Adipocyte (in vitro differentiated cells): ENCODE measurements around the gene AGAP3.

Experiments
- DNase-seq: peaks from one replicate; pipeline ENCODE4 v3.0.0-alpha.2; 2015; ENCODE audit warnings: low read depth
- H3K27me3 ChIP-seq: replicated peaks from 2 replicates; pipeline ENCODE4 v1.7.0; 2013; ENCODE audit warnings: mild to moderate bottlenecking, low read length, moderate library complexity; ENCODE audit not compliant: control insufficient read depth, insufficient read depth
- H3K36me3 ChIP-seq: 2 replicates; pipeline ENCODE4 v1.7.0; 2013; ENCODE audit warnings: low read length, mild to moderate bottlenecking, moderate library complexity; ENCODE audit not compliant: control insufficient read depth, insufficient read depth, severe bottlenecking
- H3K4me1 ChIP-seq: 2 replicates; pipeline ENCODE4 v1.7.0; 2013; ENCODE audit warnings: mild to moderate bottlenecking, low read length, moderate library complexity; ENCODE audit not compliant: control insufficient read depth, insufficient read depth
- H3K4me3 ChIP-seq: 2 replicates; pipeline ENCODE4 v1.7.0; 2013; ENCODE audit warnings: mild to moderate bottlenecking, low read length, moderate library complexity
- H3K9ac ChIP-seq: 2 replicates; pipeline ENCODE4 v1.7.0; 2013; ENCODE audit warnings: mild to moderate bottlenecking, low read length, moderate library complexity
- H3K9me3 ChIP-seq: 2 replicates; pipeline ENCODE4 v1.7.0; 2013; ENCODE audit warnings: mild to moderate bottlenecking, low read length, moderate library complexity; ENCODE audit not compliant: control insufficient read depth

AGAP3 gene

DNA sequence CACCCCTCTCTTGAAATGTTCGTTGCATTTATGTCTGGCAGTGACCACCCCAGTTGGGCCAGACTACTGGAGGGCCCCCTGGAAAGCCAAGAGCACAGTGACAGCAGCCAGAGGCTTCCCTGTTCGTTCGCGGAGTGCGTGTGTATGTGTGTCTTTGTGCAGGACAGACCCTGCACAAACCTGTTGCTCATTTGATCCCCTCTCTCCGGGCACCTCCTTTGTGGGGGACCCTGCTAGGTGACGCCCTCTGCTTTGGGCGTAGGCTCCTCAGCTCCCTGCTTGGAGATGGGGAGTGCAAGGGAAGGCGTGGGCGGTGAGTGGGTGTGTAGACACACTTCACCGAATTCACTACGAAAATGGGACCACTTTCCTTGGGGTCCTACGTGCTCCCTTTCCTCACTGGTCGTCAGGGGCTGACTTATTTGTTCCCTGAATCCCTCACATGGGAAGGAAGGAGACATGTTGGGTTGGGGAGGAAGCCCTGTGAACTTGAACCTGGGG, 38.7 kb downstream of the AGAP3 start:
- Histone ChIP-seq H3K9me3 (no peaks in the 10 kb centered on the region), H3K4me1 (peaks cover 7% of the 10 kb centered on the region), H3K9ac (peak overlapping the region; percentile 12), H3K4me3 (peak overlapping the region; percentile 64), H3K36me3 (peaks cover 64% of the 10 kb centered on the region), H3K27me3 (no peaks in the 10 kb centered on the region)
- DNase-seq, result no peak

DNA sequence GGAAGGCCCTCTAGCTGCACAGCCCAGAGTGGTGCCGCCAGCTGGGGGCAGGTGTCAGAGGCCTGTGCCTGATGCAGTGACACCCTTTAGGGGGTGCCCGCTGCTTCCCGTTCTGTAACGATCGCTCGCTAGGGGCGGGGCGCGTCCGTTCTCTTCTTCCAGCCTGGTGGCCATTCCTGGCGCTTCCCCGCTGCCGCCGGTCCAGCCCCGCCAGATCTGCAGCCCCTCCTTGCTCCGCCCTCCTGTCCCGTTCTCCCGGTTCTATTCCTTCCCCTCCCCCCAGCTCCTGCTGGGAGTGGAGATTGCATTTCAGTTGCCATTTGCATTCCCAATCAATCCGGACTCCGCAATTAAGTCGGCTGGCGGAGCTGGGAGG, 39.2 kb downstream of the AGAP3 start:
- H3K4me3 ChIP-seq, result peak overlapping the region; percentile 64
- no peaks in the 10 kb centered on the region for H3K27me3 ChIP-seq
- no peak for DNase-seq
- peaks cover 7% of the 10 kb centered on the region for H3K4me1 ChIP-seq
- H3K9ac ChIP-seq, result peak overlapping the region; percentile 12
- peaks cover 64% of the 10 kb centered on the region for H3K36me3 ChIP-seq
- no peaks in the 10 kb centered on the region for H3K9me3 ChIP-seq

DNA sequence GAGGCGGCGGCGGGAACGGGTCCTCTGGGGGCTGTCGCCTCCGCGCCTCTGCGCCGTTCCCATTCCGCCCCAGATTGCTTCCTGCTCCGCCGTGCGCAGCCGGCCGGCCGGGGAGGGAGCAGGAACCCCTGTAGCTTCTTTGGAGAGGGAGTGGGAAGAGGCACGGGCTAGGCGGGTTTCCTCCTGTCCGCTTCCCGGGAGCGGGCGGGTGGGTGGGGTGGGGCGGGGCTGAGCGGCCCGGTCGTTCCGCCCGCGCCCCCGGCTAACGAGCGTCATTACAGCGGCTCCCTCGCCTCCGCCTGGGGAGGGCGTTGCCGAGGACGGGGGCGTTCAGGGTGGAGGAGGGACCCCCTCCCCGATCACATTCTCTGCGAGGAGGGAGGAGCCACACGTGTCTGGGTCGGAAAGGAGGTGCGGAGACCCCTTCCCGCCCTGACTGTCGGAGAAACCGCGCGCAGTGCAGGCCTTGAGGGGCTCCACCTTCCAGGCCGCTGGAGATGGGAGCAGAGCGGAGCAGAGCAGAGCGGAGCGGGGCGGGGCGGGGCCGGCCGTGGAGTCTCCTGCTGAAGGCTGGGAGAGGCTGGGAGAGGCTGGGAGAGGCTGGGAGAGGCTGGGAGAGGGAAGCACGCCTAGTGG, 39.7 kb downstream of the AGAP3 start:
- Histone ChIP-seq H3K4me1 (peaks cover 7% of the 10 kb centered on the region), H3K4me3 (peak overlapping the region; percentile 64), H3K9me3 (no peaks in the 10 kb centered on the region), H3K27me3 (no peaks in the 10 kb centered on the region), H3K9ac (peak overlapping the region; percentile 12), H3K36me3 (peaks cover 62% of the 10 kb centered on the region)
- no peak for DNase-seq

DNA sequence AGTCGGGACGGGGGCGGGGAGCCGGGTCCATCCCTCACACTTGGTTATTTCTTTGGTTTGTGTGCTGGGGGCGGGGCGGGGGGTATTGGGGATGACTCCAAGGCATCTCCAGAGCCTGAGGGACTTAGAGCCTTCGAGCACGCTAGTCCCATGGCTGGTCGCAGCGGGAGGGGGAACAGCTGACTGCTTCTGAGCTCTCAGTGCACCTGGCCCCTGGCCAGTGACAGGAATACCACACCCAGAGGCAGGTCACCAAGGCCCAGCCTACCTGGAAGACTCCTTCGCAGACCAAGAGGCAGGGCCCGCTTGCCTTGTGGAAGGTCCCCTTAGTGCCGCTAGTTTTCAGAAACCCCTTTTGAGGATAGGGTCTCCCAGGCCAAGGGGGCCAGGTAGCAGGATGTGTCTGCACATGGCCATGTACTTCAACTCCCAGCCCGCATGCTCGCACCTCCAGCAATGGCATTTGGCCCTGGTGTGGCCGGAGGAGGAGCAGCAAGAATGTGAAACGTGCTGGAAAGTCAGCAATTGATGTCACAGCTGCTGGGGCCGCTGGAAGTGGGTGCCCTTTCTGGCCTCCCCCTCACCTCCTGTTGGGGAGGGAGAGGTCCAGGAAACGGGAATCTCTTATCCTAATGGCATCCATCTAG, 40.3 kb downstream of the AGAP3 start:
- no peaks in the 10 kb centered on the region for H3K27me3 ChIP-seq
- no peak overlapping the region for H3K9ac ChIP-seq
- H3K4me3 ChIP-seq, result no peak overlapping the region
- no peak for DNase-seq
- H3K9me3 ChIP-seq, result no peaks in the 10 kb centered on the region
- H3K36me3 ChIP-seq, result peaks cover 62% of the 10 kb centered on the region
- peaks cover 7% of the 10 kb centered on the region for H3K4me1 ChIP-seq

DNA sequence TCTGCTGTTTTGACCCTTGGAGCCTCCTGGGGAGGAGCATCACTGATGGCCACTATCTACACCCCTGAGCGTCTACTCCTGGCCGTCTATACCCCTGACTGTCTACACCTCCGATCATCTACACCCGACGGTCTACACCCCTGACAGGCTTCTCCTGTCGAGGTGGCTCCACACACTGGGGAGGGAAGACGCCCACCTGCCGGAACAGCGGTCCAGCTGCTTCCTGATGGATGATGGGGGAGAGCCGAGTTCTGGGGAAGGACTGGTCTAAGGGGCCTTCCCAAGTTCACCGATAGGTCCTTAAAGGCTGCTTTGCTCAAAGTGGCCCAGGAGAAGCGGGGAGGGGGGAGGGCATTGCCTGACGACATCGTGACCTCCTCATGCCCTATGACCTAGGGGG, 41.9 kb downstream of the AGAP3 start:
- peaks cover 63% of the 10 kb centered on the region for H3K36me3 ChIP-seq

DNA sequence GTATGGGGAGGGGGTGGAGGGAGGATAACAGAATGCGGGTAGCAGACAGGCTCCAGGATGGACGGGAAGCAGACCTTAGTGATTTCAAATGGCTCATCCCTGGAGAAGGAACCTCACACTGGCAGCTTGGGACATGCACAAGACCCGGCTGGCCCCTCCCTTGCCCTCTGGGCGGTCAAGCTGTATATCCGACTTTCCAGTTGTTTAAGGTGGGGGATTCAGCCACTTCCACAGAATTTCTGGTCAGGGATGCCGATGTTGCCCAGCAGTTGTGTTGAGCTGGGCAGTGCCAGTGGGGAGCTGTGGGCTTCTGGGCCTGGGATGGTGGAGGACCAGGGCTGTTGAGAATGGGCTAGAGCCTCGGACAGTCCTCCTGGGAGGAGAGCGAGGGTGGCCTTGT, 42.4 kb downstream of the AGAP3 start:
- no peak overlapping the region for H3K4me3 ChIP-seq
- H3K9ac ChIP-seq, result no peak overlapping the region
- no peak for DNase-seq
- no peaks in the 10 kb centered on the region for H3K27me3 ChIP-seq
- H3K9me3 ChIP-seq, result no peaks in the 10 kb centered on the region
- peaks cover 61% of the 10 kb centered on the region for H3K36me3 ChIP-seq
- peaks cover 7% of the 10 kb centered on the region for H3K4me1 ChIP-seq

More for the DNA sequence above, 41.9 kb downstream of the AGAP3 start:
- Histone ChIP-seq H3K9me3 (no peaks in the 10 kb centered on the region), H3K4me1 (peaks cover 7% of the 10 kb centered on the region), H3K27me3 (no peaks in the 10 kb centered on the region), H3K9ac (no peak overlapping the region), H3K4me3 (no peak overlapping the region)
- no peak for DNase-seq

DNA sequence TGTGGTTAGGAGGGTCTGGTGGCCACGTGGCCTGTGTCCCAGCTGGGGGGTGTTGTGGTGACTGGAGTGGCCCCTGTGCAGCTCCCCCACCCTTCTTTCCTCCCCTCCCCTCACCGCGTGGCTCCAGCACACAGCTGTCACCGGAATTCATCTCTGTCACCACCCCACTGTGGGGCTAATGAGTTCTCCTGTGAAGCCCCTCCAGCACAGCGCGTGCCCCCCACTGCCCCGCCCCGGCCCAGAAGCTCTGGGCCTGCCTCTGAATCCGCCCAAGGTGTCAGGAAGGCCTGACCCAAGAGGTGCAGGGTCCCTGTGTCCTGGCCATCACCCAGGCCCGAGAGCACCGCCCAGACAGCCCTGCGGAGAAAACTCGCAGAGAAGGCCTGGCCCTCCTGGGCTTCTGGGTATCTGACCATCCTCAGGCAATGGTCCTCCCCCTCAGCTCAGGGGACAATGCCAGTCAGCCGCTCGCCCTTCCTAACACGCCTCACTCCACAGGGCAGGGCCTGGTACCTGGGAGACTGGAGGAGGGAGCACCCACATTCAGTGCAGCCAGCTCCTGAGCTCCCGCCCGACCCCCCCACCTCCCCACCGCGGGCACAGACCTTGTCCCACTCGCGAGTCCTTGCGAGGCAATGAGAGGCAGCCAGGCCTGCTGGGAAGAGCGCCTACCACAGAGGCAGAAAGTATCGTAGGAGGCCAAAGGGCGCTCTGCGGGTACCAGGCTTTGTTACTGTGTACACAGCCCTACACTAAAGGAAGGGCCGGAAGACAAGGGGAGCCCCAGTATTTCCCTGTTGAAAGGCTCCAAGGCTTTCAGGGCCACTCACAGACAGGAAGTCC, 43.1 kb downstream of the AGAP3 start:
- no peak for DNase-seq
- no peak overlapping the region for H3K9ac ChIP-seq
- H3K36me3 ChIP-seq, result peaks cover 64% of the 10 kb centered on the region
- H3K4me1 ChIP-seq, result peaks cover 7% of the 10 kb centered on the region
- no peaks in the 10 kb centered on the region for H3K9me3 ChIP-seq
- no peaks in the 10 kb centered on the region for H3K27me3 ChIP-seq
- H3K4me3 ChIP-seq, result no peak overlapping the region

DNA sequence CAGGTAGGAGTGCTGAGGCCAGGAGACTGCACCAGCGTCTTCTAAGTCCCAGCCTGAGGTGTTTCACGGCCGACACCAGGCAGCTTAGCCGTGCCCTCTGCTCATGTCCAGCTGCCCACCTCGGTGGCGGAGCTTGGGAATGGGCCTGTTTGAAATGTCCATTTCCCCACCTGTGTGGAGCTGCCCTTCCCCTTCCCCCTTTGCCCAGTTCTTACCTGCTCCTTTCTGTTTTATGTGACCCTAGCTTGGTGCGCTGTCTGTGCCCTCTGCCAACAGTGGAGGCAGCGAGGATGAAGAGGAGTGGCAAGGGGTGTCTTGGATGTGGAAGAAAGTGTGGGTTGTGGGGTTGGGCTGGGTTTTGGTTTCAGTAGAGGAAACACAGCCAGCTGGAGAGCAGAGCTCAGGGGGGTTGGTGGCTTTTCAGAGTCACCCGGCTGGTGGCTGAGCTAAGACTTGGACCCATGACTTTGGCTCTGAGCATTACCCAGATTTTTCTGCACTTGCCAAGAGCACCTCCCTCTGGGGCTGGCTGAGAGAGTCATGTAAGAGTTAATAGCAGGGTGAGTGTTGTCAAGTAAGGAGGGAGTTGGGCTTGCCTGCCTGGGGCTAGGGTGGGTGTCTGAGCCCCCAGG, 43.8 kb downstream of the AGAP3 start:
- Histone ChIP-seq H3K4me3 (no peak overlapping the region), H3K36me3 (peaks cover 64% of the 10 kb centered on the region), H3K9me3 (no peaks in the 10 kb centered on the region), H3K27me3 (no peaks in the 10 kb centered on the region), H3K9ac (no peak overlapping the region), H3K4me1 (peaks cover 7% of the 10 kb centered on the region)
- DNase-seq, result no peak

DNA sequence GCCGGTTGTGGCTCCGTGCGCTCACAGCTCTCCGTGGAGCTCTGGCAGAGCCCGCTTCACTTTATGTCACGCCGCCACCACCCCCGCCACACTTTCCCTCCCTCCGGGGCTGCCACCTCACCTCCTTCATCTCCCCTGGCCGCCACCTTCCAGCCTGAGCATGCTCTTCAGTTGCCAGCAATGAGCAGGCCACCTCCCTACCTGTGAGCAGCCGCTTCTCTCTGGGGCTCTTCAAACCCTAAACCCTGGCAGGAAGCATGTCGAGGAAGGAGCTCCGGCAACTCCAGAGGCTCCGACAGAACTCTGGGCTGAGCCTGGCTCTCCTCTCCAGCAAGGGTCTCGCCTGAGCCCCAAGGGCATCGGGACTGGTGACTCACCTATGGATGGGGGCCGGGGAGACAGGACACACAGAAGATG, 44.5 kb downstream of the AGAP3 start:
- H3K9ac ChIP-seq, result no peak overlapping the region
- H3K9me3 ChIP-seq, result no peaks in the 10 kb centered on the region
- H3K36me3 ChIP-seq, result peaks cover 68% of the 10 kb centered on the region
- H3K4me3 ChIP-seq, result no peak overlapping the region
- no peak for DNase-seq
- no peaks in the 10 kb centered on the region for H3K27me3 ChIP-seq
- H3K4me1 ChIP-seq, result no peaks in the 10 kb centered on the region

DNA sequence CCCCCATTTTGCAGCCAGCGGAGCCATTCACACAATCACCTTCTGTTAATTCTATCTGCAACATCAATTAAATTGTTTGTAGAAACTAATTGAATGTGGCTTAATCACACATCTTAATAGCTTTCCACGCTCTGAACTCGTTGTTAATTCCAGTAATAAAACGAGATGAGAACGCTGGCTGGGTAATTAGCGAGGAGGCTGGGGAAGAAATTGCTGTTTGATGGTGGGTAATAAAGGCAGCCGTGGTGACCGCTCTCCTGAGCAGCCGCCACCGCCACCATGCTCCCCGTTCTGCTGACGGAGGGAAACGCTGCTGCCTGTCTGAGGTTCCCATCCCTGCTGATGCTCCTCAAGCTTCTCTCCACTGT, 44.9 kb downstream of the AGAP3 start:
- no peaks in the 10 kb centered on the region for H3K9me3 ChIP-seq
- no peak overlapping the region for H3K9ac ChIP-seq
- no peaks in the 10 kb centered on the region for H3K4me1 ChIP-seq
- H3K27me3 ChIP-seq, result no peaks in the 10 kb centered on the region
- H3K4me3 ChIP-seq, result no peak overlapping the region
- no peak for DNase-seq
- H3K36me3 ChIP-seq, result peaks cover 73% of the 10 kb centered on the region
